ENCODE measurements around the gene CYRIA.

DNA sequence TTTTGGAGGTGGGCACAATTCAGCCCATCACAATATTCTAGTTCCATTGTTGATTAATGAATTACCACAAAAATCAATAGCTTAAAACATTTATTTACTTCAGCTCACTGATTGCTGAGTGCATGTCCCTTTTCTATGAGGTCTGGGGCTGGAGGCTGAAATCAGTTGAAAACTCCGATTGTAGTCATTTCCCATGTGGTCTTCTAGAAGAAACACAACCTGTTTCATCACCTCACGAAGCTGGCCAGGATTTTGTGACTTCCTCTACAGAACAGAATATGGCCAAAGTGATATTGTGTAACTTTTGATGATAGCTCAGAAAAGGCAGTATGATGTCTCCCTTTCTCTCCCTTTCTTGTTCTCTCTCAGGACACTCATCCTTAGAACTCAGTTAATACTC lies 44.1 kb upstream of the CYRIA start:
- TF ChIP-seq, protein P1, sequence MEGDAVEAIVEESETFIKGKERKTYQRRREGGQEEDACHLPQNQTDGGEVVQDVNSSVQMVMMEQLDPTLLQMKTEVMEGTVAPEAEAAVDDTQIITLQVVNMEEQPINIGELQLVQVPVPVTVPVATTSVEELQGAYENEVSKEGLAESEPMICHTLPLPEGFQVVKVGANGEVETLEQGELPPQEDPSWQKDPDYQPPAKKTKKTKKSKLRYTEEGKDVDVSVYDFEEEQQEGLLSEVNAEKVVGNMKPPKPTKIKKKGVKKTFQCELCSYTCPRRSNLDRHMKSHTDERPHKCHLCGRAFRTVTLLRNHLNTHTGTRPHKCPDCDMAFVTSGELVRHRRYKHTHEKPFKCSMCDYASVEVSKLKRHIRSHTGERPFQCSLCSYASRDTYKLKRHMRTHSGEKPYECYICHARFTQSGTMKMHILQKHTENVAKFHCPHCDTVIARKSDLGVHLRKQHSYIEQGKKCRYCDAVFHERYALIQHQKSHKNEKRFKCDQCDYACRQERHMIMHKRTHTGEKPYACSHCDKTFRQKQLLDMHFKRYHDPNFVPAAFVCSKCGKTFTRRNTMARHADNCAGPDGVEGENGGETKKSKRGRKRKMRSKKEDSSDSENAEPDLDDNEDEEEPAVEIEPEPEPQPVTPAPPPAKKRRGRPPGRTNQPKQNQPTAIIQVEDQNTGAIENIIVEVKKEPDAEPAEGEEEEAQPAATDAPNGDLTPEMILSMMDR (IDR thresholded peaks at IDR 0.05): no peak
- no peak for TF ChIP-seq EP300 (IDR thresholded peaks at IDR 0.05)
- no peak for TF ChIP-seq POLR2AphosphoS5 (IDR thresholded peaks at IDR 0.05)
